ENCODE results near the gene RCL1. TPM values are rescaled to one million over a fixed set of nuclear protein-coding genes. Genes with fewer than 3 reads are reported as not detected.

Gene RCL1
- total RNA-seq, 1 experiment from 2014 or later, result 21.2 TPM

DNA sequence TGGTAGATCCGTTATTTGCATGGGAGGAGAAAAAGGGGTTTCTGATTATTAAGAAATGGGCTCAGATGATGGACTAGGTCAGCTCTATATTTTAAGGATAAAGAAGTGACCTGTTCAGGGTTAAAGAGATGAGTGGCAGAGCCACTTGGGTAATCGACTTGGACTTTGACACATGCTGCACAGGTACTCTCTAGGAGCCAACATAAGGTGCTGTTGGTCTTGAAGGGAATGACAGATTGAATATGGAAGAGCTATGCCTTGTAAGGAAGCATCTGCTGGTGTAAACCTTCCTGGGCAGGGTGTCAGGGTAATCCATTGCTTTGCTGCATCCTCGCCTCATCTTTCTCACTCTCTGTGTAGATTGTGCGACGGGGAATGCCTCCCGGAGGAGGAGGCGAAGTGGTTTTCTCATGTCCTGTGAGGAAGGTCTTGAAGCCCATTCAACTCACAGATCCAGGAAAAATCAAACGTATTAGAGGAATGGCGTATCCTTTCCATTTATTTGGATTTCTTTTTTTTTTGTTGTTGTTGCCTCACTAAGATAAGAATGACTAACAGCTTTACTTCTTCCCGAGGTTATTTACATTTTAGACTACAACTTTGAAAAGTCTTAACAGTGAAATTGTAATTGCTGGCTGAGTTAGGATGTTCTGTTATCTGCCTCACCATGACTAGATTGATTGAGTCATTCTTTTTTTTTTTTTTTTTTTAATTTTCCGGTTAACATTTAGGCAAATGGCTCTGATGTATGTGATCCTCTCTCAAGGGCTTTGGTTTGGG, 41.2 kb downstream of the RCL1 start:
- in situ Hi-C loops (cut with HindIII; ENCODE audit: low sequenced_read_pairs), result no loop called here
- DNase-seq (ENCODE audit: low spot score), result no peak

DNA sequence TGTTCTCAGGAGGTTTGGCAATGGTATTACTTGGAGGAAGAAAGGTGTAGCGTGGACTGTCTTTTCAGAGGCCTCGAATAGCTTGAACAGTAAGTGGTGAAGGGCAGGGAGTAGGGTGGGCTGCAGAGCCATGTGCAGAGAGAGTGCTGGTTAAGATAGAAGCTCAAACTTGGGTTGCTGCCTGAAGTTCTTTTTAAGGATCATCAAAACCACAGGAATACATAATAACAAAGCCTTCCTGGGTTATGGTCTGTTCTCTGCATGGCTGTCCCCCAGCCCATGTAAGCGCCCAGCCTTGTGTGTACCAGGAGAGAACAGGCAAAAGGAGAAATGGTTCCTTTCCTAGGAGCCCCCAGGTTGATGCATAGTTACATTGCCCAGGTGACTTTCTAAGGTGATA, 43.9 kb downstream of the RCL1 start:
- no peak for DNase-seq (ENCODE audit: low spot score)
- in situ Hi-C loops (cut with HindIII; ENCODE audit: low sequenced_read_pairs), result no loop called here

DNA sequence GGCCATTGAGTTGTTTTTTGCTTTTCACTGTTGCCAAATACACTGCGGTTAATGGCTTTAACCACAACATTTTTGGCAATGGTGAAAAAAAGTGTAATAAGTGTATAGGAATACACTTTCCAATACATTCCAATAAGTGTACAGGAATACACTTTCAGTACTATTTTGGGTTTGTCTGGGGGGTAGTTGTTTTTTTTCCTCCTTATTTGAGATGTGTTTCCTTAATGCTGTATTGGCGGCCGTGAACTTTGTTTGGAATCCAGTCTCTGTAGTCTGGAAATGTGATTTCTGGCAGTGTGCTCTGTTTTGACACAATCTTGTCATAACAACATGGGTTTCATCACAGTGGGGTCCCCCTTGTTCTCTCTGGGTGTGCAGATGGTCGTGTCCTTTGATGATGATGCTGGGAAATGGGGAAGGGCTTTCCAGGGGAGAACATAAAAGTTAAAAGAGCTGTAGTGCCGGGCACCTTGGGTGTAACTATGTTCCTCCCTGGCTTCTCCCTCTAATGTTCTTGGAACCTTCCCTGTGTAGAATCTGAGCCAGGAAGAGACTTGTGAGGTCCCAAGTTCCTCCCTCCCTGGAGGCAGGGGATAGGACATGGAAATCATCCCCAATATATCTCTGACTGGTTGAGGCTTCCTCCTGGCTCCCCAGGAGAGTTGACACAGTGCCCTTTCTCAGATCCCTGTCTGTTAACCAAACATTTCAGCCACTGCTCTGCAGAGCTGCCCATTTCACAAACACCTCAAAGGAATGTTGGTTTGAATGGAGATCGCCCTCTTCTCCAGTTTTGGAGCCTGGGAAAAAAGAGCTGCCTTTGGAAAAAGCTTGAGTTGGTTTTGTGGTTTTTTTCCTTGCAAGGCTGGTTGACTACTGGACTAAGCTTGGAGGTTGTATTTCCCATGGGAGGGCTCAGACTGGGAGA, 44.8 kb downstream of the RCL1 start:
- DNase-seq (ENCODE audit: low spot score), result no peak
- in situ Hi-C loops (cut with HindIII; ENCODE audit: low sequenced_read_pairs), result no loop called here

DNA sequence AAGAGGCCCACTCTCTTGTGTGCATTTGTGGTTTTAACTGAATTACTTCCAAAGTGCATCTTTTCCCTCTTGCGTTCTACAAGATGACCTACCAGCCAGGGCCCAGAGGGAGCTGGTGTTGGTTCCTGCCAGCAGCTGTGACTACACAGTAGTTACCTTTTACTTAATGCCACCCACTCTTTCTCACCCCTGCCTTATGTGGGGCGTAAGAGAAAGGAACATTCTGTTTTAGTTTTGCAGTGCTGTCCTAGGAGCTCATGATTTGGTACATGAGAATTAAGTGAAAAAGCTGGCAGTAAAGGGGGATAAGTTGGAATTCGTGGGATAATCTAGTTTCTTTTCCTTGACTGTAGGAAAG, 45.4 kb downstream of the RCL1 start:
- no peak for DNase-seq (ENCODE audit: low spot score)

DNA sequence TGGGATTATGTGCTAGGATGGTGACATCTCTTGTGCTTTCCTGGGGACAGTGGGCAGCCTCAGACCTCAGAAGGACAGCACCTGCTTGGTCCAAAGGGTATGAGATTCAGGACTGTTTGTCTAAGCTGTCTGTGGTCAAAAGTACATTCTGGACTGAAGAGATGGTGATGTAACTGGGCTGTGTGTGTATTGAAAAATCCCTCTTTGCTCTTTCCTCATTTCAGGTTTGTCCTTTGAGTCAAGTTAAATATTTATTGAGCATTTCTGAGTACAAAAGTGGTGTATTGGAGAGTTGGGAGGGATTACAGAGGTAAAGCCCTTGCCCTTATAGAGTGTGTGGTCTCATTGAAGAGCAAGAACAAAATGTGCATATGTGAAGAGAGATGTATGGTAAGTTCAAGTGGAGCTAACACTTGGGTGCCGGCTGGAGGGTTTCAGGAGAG, 46.7 kb downstream of the RCL1 start:
- DNase-seq (ENCODE audit: low spot score), result no peak
- in situ Hi-C loops (cut with HindIII; ENCODE audit: low sequenced_read_pairs), result no loop called here

More for the DNA sequence above, 45.4 kb downstream of the RCL1 start:
- in situ Hi-C loops (cut with HindIII; ENCODE audit: low sequenced_read_pairs), result no loop called here

DNA sequence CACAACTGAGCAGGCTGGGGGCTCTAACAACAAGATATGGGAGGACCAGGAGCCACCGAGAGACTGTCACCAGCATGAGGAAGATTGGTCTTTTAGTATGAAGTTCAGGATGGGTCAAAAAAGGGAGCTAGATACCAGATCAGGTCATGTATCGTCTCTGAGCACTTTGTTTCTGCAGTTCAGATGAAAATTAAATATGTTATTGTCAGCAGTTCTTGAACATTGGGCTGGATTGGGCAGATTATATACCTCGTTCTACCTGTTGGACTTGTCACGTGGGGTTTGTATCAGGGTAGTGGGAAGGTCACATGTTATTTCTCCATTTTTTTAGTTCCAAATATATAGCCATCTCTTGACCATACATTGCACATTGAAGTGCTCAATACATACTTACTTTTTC, 47.3 kb downstream of the RCL1 start:
- DNase-seq (ENCODE audit: low spot score), result no peak
- in situ Hi-C loops (cut with HindIII; ENCODE audit: low sequenced_read_pairs), result no loop called here

DNA sequence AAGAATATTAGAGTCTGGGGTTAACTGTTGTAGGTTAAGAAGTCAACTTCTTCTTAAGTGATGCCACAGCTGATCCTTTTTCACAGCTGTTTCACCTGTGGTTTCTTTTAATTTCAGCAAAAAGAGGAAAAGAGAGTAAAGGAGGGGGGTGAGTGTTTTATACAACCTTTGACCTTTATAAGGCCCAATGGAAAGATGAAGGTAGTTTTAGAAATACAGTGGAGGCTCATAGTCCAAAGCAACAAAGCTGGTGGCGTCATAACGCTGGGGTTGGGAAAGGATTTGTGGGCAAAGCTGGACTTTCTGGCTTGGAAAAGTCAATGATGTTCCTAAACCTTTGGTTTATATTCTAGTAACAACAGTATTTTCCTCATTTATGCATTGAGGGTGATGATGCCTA, 49.5 kb downstream of the RCL1 start:
- in situ Hi-C loops (cut with HindIII; ENCODE audit: low sequenced_read_pairs), result no loop called here
- no peak for DNase-seq (ENCODE audit: low spot score)

DNA sequence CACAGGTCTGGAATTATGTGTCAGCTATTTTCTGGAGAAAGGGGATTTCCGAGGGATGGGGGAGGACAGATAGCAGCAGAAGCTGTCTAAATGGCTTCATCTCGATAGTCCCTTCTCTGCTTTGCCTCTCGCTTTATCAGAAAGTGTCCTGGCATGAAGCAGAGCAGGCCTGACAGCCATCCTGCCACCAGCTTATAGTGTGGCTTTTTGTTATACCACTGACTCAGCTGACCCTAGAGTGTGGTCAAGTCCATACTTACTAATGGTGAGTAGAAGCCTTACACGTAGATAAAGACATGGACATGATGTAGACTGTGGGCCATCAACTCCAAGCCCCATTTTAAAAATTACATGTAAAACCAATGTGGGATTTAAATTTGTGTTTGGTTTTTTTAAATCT, 50.0 kb downstream of the RCL1 start:
- no peak for DNase-seq (ENCODE audit: low spot score)
- in situ Hi-C loops (cut with HindIII; ENCODE audit: low sequenced_read_pairs), result no loop called here

DNA sequence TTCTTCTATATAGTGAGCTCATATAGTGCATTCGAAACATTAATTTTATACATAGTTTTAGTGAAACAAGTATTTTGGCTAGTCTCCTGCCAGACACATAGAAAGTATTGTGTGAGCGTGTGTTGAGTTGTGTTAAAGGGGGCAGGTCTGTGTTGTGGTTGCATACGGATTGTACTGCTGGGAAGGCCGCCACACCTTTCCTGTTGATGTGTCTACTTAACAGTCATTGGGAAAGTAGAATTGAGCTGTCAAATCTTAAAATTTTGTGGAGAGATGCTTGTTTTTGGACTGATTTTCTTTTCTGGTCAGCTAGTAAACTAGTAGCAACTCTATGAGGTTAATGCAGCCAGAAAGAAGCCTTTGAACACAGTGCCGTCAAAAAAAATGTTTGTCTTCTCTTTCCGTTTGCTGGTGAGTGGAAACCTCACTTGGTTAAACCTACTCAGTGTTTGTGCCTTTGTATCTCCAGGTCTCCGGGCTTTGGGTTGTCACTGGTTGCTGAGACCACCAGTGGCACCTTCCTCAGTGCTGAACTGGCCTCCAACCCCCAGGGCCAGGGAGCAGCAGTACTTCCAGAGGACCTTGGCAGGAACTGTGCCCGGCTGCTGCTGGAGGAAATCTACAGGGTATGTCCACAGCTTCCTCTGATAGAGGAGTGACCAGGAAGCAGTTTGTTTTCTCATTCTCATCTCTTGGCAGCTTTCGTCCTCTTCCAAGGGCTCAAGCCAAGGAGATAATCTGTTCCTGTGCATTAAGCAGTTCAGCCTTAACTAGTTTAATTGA, 51.5 kb downstream of the RCL1 start:
- in situ Hi-C loops (cut with HindIII; ENCODE audit: low sequenced_read_pairs), result no loop called here
- DNase-seq (ENCODE audit: low spot score), result no peak

DNA sequence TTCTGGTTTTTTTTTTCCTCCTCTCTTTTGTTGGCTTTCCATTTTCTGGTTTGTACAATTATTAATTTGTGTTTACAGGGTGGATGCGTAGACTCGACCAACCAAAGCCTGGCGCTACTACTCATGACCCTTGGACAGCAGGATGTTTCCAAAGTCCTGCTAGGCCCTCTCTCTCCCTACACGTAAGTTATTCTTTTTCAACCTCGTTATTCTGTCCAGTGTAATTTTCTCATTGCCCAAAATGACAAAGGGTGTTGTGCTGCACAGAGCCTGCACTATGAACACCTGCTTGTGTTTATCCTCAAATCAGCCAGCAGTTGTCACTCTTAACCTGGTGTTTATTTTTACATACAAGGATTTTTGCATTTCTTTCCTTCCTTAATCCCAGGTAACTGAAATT, 56.6 kb downstream of the RCL1 start:
- no peak for DNase-seq (ENCODE audit: low spot score)
- in situ Hi-C loops (cut with HindIII; ENCODE audit: low sequenced_read_pairs), result no loop called here

DNA sequence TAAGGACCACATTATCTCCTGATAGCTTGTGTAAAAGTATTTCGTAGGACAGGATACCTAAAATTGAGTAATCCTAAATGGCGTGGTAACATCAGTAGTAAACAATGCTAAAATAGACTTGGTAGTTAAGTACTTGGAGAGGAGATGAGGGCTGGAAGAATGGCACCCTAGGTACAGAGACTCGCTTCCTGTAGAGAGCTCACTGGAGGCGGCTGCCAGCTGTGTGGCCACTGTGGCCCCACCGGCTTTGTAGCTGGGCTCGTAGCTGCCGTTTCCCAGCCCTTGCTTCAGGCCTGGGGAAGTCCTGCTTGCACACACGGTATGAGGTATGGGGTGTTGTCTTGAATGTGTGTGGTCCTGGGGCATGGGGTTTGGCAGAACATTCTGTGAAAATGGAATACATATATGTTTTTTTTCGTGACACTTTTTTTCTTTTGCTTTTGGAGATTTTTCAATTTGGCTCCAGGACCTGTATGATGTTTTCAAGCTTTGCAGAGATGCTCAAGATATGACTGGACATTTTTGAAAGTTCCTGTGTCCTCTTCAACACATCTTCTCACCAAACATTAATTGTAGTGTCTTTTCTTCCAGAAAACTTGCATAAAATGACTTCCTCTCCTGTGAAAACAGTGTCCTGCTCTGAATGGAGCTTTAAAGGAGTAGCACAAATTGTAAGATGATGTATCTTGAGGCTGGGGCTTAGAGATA, 58.0 kb downstream of the RCL1 start:
- in situ Hi-C loops (cut with HindIII; ENCODE audit: low sequenced_read_pairs), result no loop called here
- DNase-seq (ENCODE audit: low spot score), result no peak

DNA sequence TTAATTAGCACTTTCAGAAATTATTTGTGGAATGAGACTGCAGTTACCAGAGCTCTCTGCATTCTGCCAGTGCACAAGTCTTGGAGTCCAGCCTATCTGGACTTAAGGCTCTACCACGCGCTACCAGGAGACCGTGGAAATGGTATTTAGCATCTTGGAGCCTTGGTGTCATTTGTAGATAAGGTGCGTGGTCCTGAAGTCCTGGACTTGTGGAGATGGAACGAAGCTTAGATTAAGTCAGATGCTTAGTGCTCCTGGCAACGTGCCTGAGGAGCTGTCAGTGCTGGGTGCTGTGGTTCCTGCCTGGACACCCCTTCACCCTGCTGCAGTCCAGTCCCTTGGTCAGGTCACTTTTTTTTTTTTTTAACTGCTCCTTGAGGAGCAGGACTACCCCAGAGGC, 59.7 kb downstream of the RCL1 start:
- in situ Hi-C loops (cut with HindIII; ENCODE audit: low sequenced_read_pairs), result no loop called here
- no peak for DNase-seq (ENCODE audit: low spot score)

DNA sequence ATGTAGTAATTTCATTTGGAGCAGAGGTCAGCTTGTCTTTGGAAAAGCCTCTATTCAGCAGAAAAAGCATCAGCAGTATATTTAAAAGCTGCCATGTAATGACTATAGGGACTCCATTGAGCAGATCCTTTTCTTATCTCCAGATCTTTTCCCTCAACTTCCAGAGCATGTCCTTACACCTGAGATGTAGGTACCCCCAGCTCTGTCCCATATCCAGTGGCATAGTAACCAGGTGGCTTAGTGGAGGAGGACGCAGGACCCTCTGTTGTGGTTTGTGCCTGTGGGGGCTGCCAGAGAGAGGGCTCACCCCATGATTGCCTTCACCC, 61.5 kb downstream of the RCL1 start:
- no peak for DNase-seq (ENCODE audit: low spot score)
- in situ Hi-C loops (cut with HindIII; ENCODE audit: low sequenced_read_pairs), result no loop called here

DNA sequence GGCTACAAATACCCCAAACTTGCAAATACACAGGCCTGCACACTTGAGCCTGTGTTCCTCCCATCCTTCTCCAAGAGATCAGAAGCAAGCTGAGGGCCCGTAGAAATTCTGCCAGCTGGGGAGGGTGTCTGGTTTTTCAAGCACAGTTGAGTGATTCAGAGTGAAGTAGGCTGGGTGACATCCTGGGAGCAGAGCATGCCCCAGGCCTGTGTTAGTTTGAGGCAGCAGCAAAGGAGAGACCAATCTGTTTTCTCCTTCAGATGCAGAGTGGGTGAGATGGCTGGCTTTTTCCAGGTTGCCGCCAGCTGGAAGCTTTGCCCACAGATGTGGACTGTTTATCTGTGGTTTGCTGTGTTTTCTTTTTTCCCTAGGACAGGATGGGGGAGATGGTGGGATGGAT, 63.1 kb downstream of the RCL1 start:
- in situ Hi-C loops (cut with HindIII; ENCODE audit: low sequenced_read_pairs), result no loop called here
- no peak for DNase-seq (ENCODE audit: low spot score)

DNA sequence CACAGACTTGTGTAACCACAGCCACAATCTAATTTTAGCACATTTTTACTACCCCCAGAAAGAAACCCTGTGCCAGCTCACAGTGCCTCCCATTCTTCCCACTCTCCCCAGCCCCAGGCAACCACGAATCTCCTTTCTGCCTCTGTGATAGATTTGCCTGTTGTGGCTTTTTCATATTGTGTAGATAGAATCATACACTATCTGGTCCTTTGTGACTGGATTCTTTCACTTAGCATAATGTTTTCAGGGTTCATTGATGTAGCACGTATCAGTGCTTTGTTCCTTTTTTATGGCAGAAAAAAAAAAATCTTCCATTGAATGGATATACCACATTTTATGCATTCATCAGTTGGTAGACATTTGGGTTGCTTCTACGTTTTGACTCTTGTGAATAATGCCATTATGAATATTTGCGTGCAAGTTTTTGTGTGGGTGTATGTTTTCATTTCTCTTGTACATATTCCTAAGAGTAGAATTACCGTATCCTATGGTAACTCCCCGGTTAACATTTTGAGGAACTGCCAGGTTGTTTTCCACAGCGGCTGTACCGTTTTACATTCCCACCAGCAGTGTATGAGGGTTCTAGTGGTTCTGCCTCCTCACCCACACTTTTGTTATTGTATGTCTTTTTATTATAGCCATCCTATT, 64.5 kb downstream of the RCL1 start:
- in situ Hi-C loops (cut with HindIII; ENCODE audit: low sequenced_read_pairs), result no loop called here
- DNase-seq (ENCODE audit: low spot score), result no peak

DNA sequence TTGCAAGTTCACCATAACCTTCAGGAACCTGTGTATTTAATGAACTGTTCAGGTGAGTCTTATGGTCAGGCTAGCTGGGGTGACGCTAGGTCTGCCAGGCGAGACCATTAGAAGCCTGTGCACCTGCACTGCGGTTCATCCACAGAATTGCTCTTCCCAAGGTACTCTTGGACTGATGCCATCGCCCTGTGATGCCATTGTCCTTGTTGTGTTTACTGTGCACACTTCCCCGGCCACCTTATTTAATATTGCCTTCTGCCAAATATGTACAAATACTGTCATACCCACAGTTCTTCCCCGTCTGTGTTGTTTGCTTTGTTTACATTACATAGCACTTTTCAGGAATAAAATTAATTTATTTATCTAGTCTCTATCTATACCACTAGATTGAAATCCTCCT, 66.3 kb downstream of the RCL1 start:
- no peak for DNase-seq (ENCODE audit: low spot score)
- in situ Hi-C loops (cut with HindIII; ENCODE audit: low sequenced_read_pairs), result no loop called here

DNA sequence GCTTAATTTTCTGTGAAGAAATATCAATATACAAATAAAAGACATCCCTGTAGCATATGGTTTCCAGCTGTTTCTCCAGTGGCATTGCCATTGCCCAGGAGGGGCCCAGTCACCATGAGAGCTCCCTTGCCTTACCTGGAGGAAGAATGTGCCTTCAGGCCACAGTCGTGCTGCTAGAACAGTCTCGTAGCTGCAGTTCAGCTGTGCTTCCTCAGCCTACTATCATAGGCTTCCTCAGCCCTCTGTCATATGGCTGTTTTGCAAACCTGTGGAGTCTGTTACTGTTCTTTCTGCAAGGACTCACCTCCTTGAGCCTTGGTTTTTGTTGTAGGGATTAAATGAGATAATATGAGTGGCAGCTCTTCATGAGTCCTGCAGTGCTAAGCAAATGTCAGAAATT, 67.6 kb downstream of the RCL1 start:
- in situ Hi-C loops (cut with HindIII; ENCODE audit: low sequenced_read_pairs), result no loop called here
- no peak for DNase-seq (ENCODE audit: low spot score)

DNA sequence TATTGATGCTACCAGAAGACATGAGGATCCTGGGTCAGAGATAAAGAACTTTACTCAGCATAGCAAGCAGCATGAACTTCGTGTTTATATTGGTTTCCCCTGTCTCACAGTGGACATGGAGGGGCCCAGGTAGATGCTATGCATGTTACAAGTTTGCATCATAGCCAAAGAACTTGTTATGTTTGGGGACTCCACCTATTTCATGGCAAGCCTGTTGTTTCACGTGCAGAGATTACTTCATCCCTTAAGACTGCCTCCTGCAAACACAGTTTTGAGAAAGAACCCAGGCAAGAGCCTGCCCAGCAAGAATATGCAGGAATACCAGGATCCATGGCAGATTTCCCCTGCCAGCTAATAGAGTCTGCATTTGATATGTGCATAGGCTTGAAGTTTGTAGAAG, 68.4 kb downstream of the RCL1 start:
- DNase-seq (ENCODE audit: low spot score), result no peak
- in situ Hi-C loops (cut with HindIII; ENCODE audit: low sequenced_read_pairs), result no loop called here
